GM19023 (cell line): ENCODE results near the gene COA3.
A peak's percentile ranks its signal among the peaks of the same experiment; 100 is the strongest.

Experiments
- ATAC-seq: cut with Tn5 transposase; IDR thresholded peaks from one replicate; pipeline ENCODE4 v1.9.1; 2021; ENCODE audit warnings: mild to moderate bottlenecking, moderate library complexity; ENCODE audit not compliant: unreplicated experiment

COA3 gene, protein sequence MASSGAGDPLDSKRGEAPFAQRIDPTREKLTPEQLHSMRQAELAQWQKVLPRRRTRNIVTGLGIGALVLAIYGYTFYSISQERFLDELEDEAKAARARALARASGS

DNA sequence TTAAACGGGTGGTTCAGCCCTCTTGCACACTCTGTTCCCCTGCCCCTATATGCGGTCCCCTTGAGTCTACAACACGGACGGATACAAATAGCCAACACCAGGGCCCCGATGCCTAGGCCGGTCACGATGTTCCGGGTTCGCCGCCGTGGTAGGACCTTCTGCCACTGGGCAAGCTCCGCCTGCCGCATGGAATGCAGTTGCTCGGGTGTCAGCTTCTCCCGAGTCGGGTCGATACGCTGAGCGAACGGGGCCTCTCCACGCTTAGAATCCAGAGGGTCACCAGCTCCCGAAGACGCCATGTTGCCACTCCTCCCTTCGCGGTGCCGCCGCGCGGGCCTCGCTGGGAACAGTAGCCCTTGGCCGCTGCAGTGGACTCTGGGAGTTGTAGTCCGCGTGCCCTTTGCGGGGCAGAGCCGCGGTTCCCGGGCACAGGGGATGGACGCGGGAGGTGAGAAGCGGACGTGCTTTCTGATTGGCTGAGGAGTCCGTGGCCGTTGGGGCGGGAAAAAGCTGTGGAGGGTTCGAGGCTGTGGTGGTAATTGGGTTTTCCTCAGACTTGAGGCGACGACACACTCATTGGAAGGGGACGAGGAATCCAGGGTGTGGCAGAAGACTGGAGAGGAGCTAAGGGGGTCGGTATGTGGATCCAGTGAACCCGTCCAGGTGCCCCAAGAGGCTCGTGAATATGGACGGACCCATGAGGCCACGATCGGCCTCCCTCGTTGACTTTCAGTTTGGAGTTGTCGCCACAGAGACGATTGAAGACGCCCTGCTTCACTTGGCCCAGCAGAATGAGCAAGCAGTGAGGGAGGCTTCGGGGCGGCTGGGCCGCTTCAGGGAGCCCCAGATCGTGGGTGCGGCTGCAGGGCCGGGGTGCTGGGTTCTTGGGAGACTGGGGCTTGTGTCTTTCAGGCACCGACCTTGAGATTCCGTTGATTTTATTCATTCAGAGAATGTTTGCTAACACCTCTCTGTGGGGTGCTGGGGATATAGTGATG lies at the start of gene COA3, which contains the start of gene CNTD1:
Gene COA3, minus strand, starts transcription at position 322 of the 998 bp plus-strand sequence. Its CDS starts 23 bp downstream, at position 299.
Gene CNTD1, plus strand, starts transcription at position 479 of the 998 bp plus-strand sequence. Its CDS starts 207 bp downstream, at position 686.
- ATAC-seq: peak; percentile 84

DNA sequence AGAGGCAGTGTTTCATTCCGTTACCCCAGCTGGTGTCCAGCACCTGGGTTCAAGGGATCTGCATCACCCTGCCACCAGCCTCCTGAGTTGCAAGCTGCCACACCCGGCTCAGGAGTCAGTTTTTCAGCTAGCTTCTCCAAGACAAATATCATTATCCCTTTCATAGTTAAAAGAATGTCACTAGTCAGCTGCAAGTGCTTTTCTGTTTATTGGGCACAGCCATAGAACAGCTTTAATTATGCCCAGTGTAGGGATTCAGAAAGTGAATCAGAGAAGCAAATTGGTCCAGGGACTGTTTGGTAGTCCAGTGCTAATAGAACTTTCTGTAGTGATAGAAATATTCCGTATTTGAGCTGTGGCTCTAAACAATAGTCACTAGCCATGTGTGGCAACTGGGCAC lies 49.6 kb upstream of the COA3 start:
- no peak for ATAC-seq

DNA sequence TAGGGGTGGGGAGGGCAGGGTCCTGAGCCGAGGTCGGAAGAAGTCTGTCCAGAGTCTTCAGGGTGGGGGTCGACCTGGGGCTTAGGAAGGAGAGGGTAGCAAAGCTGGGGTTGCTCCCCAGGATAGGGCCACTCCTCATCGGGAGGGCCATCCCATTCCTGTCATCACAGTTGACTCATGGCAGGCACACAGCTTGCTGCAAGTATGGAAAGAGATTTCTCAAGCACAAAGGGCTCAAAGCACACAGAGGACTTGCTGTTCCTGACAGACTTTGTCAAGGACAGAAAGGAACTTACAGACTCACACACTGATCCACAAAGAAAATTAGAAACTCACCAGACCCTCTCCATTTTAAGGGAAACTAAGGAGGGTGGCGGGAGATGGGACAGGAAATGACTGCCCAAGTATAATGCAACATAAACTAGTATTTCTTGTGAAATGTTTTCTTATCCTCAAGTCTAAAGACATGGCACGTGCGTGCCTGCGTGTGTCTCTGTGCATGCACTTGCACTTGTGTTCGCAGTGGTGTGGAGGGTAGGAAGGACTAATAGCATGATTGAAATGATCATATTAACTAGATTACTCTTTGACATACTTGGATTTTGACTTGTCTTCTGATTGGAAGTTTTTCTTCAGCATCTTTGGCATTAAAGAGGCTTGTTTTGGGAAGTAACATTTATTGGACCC lies 48.2 kb upstream of the COA3 start:
- ATAC-seq: no peak

DNA sequence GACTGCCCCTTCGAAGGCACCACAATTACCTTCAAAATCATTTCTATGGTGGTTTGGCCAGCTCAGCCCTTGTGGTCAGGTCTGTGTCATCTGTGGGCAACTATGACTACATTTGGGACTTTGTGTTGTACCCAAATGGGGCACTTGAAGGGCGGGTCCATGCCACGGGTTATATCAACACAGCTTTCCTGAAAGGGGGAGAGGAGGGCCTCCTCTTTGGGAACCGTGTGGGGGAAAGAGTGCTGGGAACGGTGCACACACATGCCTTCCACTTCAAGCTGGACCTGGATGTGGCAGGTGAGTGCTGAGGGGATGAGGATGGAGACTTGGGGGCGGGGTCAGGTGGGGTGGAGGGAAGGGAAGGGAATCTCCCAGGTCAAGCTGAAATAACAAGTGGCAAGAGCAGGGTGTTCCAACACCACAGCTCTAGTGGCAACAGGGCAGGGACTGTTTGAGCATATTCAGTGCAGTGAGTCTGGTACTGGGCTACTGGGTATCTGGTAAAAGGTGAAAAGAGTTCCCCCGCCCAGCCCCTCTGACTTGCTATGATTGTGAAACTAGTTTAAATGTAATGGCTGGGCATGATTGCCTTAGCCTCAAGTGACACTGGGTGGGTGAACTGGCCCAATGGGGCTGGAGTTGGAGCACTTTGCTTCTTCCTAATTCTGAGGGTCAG lies 47.6 kb upstream of the COA3 start:
- no peak for ATAC-seq

DNA sequence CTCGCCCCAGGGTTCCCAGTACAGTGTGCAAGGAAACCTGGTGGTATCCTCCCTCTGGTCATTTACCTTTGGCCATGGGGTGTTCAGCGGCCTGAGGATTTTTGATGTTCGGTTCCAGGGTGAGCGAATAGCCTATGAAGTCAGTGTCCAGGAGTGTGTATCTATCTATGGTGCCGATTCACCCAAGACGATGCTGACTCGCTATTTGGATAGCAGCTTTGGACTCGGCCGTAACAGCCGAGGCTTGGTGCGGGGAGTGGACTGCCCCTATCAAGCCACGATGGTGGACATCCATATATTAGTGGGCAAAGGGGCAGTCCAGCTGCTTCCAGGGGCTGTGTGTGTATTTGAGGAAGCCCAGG lies 47.0 kb upstream of the COA3 start:
- ATAC-seq: no peak

DNA sequence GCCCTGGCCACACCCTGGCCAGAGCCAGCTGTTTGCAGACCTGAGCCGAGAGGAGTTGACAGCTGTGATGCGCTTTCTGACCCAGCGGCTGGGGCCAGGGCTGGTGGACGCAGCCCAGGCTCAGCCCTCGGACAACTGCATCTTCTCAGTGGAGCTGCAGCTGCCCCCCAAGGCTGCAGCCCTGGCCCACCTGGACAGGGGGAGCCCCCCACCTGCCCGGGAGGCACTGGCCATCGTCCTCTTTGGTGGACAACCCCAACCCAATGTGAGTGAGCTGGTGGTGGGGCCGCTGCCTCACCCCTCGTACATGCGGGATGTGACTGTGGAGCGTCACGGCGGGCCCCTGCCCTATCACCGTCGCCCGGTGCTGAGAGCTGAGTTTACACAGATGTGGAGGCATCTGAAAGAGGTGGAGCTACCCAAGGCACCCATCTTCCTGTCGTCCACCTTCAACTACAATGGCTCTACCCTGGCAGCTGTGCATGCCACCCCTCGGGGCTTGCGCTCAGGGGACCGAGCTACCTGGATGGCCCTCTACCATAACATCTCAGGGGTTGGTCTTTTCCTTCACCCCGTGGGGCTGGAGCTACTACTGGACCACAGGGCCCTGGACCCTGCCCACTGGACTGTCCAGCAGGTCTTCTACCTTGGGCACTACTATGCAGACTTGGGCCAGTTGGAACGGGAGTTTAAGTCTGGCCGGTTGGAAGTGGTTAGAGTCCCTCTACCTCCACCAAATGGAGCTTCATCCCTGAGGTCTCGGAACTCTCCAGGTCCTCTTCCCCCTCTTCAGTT lies 46.5 kb upstream of the COA3 start:
- ATAC-seq: no peak

DNA sequence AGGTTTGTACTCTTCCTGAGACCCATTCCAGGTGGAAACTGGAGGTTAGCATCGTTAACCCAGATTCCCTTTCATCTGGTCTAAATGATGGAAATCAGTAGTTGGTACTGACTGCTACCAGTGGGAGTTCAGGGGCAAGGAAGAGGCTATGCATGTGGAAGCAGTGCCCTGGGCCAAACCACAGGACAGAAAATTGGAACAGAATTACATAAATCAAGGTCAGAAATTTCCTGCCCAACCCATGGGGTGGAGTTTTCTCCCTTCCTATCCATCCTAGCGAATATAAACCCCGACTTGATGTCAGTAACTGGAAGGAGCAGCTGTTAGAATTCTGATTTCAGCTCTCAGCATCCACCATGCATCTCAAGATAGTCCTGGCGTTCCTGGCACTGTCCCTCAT lies 45.8 kb upstream of the COA3 start, which contains the start of gene AOC2:
Gene AOC2, plus strand, starts transcription at position 310 of the 400 bp plus-strand sequence. Its CDS starts 47 bp downstream, at position 357.
- ATAC-seq: no peak

DNA sequence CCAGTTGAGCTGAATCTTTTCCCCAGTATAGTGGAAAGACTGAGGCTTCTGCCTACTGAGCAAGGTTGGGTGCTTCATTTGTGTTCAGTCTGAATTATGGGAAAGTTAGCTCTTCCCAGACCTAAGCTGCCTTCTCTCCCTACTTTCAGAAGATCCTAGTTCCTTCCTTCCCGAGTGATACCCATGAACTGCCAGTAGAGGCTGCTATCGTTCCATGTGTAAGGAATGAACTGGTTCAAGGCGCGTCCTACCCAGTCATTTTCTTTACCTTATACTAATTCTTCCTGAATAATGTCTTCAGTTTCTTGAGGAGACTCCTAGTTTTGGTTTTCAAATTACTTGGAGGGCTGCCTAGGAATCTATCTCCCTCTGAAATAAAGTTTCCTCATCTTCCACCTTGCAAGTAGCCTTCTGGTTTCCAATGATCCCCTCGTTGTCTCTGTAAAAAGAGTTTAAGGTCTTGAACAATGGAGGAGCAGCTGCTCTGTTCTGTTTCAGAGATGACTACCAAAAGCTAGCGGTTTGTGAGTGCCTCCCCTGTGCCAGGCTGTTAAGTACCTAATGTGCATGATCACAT lies 44.9 kb upstream of the COA3 start:
- ATAC-seq: no peak

DNA sequence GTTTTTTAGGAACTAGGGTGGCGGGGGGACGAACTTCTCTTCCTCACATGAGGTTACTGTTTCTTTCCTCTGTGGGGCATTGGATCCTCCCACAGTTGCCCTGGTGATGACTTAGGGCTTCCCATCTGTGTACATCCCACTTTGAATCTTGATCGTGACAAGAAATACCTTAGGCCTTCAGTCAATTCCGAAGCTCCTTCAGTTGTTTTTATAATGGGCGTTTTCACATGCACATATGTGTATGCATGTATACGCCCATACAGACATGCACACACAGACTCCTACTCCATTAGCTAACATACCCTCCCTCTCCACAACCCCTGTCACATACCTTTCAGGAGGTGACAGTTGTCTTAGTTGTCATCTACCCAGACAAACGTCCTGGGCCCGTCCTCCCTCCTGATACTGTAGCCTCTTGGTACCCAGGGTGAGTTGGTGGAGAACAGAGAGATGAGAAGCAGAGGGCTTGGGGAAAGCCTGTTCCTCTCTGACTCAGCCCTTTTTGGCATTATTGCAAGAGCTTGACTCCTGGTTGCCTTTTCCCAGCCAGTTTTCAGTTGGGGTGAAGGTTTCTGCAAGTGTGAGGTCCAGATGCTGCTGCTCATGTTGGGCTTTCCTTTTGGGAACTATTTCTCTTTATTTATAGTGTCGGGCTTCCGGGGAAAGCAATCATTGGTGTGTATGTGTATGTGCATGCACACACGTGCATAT lies 43.6 kb upstream of the COA3 start:
- ATAC-seq: no peak

DNA sequence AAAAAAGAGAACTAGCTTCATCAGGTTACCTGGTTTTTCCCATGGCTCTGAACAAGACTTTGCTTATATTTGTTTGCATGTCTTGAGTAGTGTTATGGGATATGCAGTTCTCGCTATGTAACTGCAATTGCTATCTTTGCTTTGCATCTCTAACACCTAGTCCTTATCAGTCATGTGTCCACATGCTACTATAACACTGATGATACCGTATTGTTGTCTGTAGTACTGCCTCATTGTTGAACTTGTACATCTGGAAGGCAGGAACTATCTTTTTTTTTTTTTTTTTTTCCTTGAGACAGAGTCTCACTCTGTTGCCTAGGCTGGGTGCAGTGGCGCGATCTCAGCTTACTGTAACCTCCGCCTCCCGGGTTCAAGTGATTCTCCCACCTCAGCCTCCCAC lies 37.2 kb upstream of the COA3 start:
- ATAC-seq: no peak

DNA sequence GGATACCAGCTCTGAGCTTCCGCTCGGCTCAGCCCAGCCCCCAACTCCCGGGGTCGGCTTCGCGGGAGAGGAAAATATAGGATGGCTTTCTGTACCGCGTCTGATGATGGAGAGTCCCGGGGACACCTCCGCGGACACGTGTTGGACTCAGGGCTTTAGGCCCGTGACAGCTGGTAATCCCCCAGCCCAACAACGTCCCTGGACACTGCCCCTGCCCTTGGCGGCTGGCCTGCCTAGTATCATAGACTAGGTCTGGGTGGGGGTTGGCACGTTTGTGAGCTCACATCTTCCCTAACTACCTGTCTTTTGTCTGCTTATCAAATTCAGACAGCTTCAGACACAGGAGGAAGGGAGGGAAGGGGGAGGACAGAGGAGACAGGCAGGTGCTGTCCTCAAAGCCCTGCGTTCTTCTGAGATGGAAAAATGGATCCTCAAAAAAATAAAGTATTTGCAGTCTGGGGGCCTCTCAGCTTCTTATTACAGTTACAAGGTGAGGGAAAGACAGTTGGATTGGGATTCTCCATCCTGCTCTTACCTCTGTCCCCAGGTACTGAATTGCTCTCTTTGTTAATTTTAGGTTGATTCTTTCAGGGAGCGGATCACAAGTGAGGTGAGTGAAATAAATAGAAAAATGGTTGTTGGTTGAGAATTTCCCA lies 35.4 kb upstream of the COA3 start:
- peak; percentile 14 for ATAC-seq

DNA sequence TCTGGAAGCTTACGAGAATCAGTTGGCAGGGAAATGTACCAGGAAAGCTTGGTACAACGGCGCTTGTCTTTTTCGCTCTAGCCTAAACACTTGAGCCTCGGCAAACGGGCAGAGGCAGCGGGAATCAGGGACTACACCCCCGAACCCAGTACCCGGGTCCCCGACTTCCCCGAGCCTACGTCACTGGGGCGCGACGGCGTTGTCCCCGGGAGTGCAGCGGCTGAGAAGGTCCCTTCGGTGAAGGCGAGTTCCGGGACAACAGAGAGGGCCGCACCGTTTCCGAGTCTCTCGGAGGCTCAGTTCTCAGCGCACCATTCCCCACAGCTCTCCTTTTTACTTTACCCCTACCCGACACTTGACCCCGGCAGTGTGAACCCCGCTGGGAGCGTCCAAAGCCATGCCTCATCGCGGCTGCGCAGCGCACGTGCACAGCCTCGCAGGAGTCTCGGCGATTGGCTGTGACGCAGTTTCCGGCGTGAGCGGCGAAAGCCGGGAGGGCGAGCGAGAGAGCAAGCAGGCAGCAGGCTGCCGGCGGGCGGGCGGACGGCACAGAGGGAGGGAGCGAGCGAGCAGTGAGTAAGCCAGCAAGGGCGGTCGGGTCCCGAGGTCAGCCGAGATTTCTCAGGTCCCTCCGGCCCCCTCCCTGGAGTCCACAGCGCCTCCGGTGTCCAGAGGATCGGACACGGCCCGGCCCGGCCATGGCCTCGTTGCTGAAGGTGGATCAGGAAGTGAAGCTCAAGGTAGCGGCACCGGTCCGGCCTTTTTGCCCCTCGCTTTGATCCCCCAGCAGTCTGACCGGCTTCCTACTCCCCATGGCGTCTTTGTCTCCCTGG lies 34.6 kb upstream of the COA3 start, which contains the start of gene PSME3:
Gene PSME3, plus strand, starts transcription at position 464 of the 833 bp plus-strand sequence. Its CDS starts 235 bp downstream, at position 699.
- ATAC-seq: peak; percentile 83

DNA sequence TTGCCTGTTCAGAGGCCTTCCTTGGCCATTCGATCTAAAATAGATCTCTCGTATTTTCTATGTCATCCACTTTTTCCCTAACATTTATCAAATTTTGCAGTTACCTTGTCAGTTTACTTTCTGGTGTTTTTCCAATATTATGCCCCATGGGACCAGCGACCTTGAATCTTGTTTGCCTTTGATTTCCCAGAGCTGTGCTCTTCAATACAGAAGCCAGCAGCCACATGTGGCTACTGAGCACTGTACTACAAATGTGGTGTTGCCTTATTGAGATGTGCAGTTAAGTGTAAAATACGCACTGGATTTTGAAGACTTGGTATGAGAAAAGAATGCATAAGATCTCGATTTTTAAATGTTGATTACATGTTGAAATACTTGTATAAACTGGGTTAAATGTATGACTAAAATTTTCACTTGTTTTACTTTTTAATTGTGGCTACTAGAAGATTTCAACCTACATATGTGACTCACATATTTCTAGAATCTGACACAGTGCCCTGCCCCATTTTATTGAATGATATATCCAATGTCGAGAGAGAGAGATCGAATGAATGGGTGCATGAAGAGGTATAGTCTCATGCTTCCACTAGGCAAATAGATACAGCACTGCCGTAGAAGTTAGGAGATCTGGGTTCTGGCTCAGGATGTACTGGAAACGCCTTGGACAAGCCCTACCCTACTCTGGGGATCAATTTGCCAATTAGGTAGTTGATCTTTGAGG lies 33.9 kb upstream of the COA3 start:
- ATAC-seq: no peak

DNA sequence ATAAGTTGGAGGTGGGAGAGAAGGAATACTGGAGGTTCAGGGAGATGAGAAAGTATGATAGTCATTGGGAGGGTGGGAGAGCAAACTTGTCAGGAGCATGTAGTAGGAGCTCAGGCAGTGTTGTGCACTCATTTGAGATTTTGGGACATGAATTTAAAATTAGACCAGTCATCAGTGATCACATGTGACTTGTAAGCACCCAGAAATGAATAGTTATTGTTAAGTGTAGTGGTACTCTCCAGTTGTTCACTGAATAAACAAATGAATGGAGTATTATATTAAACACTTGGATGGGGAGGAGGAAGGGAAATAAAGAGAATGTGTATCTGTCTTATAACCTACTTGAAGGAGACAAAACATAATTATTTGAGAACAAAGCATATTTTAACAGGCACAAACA lies 32.5 kb upstream of the COA3 start:
- ATAC-seq: no peak

DNA sequence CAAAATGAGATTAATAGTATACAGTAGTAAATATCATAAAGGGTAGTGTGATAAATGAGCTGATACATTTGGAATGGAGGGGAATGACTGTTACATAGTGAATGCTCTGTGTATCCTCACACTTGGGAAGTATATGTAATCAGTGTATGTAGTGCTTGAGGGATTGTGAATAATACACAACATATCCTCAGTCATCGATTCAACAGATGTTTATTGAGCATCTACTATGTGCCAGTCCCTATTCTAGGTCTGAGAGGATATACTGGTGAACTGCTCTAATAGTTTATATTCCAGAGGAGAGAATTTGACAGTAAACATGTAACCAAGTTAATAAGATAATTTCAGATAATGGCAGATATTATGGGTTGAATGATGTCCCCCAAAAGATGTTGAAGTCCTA lies 29.0 kb upstream of the COA3 start:
- no peak for ATAC-seq

DNA sequence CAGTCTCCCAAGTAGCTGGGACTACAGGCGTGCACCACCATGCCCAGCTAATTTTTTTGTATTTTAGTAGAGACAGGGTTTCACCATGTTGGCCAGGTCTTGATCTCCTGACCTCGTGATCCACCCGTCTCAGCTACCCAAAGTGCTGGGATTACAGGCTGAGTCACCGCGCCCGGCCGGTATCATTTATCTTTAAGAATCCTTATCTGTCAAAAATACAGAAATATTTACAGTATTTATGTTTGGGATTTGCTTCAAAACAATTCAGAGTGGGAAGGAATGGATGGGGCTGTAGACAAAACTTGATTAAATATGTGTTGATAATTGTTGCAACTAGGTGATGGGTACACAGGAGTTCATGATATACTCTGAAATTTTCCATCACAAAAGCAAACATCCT lies 22.7 kb upstream of the COA3 start:
- no peak for ATAC-seq

DNA sequence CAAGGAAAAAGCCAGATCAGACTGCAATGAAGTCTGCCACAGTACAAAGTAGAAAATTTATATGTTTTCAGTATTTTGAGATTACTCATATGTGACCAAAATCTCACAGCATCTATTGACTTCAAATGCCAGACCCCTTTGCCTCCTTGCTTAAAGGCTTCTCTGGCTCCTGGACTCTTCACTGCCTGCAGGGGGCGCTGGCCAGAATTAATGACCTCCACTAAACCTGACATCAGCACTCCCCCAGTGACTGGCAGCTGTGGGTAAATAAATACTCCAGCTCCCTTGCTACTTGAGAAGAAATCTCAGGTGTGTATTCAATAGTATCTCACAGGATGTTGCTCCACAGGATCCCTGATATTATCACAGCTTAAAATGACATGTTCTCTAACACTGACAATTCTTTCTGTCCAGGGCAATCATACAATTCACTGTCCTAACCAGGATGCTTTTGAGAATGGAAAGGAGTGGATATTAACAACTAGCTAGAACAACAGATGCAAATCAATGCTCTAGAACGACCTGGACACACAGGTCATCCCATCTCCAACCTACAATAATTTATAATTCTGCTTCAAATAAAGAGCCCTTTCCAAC lies 21.5 kb upstream of the COA3 start:
- no peak for ATAC-seq
